Measurements from ENCODE around the gene TRAK2.

TRAK2 gene

DNA sequence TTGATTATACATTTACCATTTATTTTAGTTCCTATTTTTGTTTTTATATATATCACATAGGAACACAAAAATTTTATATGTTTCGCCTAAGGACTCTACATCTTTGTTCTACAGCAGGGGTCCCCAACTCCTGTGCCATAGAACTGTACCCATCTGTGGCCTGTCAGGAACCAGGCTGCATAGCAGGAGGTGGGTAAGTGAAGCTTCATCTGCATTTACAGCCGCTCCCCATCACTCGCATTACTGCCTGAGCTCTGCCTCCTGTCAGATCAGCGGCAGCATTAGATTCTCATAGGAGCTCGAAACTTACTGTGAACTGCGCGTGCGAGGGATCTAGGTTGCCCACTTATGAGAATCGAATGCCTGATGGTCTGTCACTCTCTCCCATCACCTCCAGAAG lies 25.3 kb downstream of the TRAK2 start:
- FAIRE-seq (no peak), DNase-seq (ENCODE audit: insufficient read length, low spot score) (no peak)
- TF ChIP-seq, protein P1, sequence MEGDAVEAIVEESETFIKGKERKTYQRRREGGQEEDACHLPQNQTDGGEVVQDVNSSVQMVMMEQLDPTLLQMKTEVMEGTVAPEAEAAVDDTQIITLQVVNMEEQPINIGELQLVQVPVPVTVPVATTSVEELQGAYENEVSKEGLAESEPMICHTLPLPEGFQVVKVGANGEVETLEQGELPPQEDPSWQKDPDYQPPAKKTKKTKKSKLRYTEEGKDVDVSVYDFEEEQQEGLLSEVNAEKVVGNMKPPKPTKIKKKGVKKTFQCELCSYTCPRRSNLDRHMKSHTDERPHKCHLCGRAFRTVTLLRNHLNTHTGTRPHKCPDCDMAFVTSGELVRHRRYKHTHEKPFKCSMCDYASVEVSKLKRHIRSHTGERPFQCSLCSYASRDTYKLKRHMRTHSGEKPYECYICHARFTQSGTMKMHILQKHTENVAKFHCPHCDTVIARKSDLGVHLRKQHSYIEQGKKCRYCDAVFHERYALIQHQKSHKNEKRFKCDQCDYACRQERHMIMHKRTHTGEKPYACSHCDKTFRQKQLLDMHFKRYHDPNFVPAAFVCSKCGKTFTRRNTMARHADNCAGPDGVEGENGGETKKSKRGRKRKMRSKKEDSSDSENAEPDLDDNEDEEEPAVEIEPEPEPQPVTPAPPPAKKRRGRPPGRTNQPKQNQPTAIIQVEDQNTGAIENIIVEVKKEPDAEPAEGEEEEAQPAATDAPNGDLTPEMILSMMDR (IDR thresholded peaks at IDR 0.05; ENCODE audit: insufficient read depth, missing control alignments): no peak

DNA sequence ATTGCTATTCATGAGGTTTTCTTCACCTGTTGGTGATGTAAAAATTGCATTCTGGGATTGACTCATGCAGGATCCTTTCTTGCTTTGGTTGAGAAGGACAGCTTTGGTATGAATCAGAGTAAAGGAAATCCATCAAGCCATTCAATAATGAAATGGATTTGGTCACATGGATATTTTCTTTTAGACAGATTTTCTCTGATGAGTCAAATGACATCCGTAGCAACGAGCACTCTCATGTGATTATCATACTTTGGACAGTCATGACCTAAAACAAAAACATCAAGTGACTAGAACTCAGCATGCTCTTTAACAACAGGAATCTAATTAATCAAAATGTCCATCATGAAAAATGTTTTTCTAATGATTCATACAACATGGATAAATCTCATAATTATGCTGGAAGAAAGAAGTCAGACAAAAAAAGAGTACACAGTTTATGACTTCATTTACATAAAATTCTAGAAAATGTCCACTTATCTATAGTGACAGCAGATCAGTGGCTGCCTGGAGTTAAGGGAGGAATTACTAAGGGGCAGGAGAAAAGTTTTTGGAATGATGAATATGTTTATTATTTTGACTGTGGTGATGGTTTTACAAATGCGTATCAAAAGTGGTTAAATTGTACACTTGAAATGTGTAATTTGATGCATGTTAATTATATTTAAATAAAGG lies 30.7 kb downstream of the TRAK2 start:
- DNase-seq (ENCODE audit: insufficient read length, low spot score): no peak

DNA sequence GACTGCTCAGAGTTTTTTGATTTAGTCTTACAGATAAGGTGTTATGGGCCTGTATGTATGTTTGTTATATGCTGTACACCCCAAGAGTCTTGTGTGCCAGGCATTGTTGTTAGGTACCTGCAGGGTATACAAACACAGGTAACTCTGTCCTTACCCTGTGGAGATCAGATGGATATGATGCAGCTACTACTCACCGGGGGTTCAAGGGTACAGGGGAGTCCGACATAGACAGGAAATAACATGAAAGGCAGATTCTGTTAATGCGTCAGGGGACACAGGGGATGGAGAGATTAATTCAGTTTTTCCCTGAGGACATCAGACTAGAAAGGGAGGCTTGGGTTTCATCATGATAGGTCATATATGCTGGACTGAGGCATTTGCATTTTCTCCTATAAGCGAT lies 31.3 kb downstream of the TRAK2 start:
- FAIRE-seq (no peak), DNase-seq (ENCODE audit: insufficient read length, low spot score) (no peak)
- TF ChIP-seq, protein P1 (IDR thresholded peaks at IDR 0.05; ENCODE audit: insufficient read depth, missing control alignments): no peak

More for the DNA sequence above, 30.7 kb downstream of the TRAK2 start:
- peak; percentile 38 for FAIRE-seq
- TF ChIP-seq, protein P1 (IDR thresholded peaks at IDR 0.05; ENCODE audit: insufficient read depth, missing control alignments): no peak

DNA sequence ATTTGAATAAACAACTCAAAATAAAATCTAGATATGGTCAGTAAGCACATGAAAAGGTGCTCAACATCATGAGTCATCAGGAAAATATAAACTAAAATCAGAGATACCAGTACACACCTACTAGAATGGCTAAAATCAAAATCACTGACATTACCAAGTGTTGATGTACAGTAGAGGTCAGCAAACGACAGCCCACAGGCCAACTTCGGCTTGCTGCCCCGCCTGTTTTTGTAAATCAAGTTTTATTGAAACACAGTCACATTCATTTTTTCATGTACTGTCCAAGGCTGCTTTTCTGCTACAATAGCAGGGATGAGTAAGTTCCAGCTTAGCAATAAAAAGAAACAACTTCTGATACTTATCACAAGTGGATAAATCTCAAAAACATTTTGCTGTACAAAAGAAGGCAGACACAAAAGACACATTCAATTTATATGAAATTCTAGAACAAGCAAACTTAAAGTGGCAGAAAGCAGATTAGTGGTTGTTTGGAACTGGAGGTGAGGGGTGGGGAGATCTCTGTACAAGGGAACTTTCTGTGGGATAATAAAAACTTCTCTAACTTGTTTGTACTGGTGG lies 32.1 kb downstream of the TRAK2 start:
- FAIRE-seq: peak; percentile 32
- TF ChIP-seq, protein P1 (IDR thresholded peaks at IDR 0.05; ENCODE audit: insufficient read depth, missing control alignments): no peak
- no peak for DNase-seq (ENCODE audit: insufficient read length, low spot score)

DNA sequence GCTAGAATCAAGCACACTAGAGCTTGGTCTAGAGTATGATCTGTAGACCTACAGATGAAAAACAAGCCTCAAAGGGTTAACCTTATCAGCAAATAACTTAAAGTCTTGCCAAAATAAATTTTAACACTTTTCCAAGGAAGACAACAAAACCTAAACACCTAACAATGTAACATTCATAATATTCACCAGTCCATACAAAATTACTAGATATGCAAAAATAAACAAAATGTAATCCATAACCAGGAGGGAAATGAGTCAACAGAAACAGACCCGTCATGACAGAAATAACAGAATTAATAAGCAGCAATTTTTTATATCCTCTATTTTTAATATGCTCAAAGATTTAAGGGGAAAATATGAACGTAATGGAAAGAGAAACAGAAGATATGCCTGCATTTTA lies 36.1 kb downstream of the TRAK2 start:
- TF ChIP-seq, protein P1 (IDR thresholded peaks at IDR 0.05; ENCODE audit: insufficient read depth, missing control alignments): no peak
- FAIRE-seq (peak; percentile 35), DNase-seq (ENCODE audit: insufficient read length, low spot score) (no peak)

DNA sequence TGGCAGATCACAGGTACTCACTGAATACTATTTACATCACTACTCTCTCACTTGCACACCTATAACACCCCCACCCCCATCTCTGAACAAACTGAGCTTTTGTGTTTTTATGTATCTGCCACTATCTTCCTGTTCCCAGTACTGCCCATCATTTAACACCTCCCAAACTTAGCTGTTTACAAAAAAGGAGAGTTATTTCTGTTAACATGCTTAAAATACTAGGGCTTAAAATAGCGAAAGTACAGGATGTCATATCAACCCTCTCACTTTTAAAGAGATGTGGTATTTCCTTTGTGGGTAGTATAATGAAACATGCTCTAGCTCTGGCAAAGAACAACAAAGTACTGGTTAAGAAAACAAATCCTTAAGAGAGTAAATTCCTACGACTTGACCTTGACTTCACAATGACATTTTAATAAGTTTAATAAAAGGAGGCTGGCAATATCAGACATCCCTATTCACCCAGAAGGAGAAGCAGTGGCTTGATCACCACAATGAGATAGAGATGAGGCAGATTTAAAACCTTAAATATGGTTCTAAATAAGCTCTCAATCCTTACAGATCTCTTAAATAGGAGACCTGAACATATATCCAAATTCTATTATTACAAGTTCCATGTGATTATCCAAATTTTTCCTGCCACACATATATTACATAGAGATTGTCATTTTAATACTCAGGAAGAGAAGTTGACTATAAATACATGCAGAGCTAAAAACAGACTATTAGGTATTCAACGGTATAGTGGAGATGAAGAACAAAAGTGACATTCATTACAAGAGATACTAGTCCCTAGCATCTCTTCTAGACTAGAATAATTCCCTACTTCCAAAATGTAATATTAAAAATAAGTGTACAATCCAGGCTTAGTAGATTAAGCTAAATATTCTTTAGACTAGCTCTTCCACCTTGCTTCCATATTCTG lies 36.9 kb downstream of the TRAK2 start:
- TF ChIP-seq, protein P1 (IDR thresholded peaks at IDR 0.05; ENCODE audit: insufficient read depth, missing control alignments): no peak
- DNase-seq (ENCODE audit: insufficient read length, low spot score) (no peak), FAIRE-seq (peak; percentile 70)

All from D721Med (cell line).